Fibroblast of skin of scalp (primary cell): Measurements from ENCODE around the gene ACOD1.
"Not testable (repeated sequence)": the region's sequence is repeated elsewhere in the genome, so short reads cannot be mapped to it uniquely, and the experiment has no call there.

Source experiments
- DNase-seq: peaks from one replicate; pipeline ENCODE4 v3.0.0-alpha.2; 2013

Gene ACOD1

DNA sequence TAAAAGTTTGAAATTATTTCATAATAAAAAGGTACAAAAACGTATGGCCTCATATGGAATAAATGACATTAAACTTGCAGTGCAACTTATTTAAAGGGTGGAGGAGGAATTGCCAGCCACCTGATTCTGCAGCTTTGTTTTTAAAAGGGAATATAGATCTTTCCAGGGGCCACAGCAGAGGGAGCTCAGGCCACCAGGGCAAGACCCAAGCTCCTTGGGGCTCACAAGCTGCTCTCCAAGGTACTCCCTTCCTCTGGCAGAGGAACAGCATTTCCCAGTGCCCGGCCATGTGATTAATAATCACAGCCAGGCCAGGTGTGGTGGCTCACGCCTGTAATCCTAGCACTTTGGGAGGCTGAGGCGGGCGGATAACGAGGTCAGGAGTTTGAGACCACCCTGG lies 6.2 kb downstream of the ACOD1 start:
- no peak for DNase-seq

DNA sequence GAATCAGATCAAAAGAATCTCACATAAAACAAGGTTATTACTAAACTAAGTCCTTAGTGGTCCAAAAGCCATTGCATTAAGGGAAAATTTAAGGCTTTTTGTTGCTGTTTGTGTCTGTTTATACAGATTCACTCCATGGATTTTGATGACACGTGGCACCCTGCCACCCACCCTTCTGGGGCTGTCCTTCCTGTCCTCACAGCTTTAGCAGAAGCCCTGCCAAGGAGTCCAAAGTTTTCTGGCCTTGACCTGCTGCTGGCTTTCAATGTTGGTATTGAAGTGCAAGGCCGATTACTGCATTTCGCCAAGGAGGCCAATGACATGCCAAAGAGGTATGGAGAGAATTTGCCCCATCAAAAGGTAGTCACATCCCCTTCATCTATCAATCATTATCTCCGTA lies 6.9 kb downstream of the ACOD1 start:
- DNase-seq, result no peak

DNA sequence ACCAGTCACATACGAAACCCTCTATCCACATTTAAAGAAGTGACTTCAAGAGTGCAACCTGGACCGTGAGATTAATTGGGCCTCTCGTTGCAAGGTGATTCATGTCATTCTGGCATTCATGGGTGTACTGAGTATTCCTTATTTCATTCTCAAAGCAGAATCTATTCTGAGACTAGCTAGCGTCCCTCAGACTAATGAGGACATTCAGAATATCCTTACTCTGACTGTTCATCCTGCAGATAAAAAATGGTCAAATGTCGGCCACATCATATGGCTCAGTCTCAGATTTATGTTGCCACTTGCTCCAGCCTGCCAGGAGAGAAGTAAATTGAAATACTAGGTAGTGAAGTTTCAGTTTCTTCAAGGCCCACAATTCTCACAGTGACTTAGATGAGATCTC lies 7.3 kb downstream of the ACOD1 start:
- DNase-seq, result no peak

DNA sequence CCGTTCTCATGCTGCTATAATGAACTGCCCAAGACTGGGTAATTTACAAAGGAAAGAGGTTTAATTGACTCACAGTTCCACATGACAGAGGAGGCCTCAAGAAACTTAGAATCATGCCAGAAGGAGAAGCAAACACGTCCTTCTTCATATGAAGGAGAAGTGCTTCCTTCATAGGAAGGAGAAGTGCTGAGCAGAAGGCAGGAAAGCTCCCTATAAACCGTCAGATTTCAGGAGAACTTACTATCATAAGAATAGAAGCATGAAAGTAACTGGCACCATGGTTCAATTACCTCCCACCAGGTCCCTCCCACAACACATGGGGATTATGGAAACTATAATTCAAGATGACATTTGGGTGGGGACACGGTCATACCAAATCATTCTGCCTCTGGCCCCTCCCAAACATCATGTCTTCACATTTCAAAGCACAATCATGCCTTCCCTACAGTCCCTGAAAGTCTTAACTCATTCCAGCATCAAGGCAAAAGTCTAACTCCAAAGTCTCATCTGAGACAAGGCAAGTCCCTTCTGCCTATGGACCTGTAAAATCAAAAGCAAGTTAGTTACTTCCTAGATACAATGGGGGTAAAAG lies 10.6 kb downstream of the ACOD1 start:
- no peak for DNase-seq

DNA sequence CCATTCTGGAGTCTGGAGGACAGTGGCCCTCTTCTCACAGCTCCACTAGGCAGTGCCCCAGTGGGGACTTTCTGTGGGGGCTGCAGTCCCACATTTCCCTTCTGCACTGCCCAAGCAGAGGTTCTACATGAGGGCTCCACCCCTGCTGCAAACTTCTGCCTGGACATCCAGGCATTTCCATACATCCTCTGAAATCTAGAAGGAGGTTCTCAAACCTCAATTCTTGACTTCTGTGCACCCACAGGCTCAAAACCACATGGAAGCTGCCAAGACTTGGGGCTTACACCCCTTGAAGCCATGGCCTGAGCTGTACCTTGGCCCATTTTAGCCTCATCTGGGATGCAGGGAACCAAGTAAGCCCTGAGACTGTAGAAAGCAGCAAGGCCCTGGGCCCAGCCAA lies 11.4 kb downstream of the ACOD1 start:
- DNase-seq, result not testable (repeated sequence)

DNA sequence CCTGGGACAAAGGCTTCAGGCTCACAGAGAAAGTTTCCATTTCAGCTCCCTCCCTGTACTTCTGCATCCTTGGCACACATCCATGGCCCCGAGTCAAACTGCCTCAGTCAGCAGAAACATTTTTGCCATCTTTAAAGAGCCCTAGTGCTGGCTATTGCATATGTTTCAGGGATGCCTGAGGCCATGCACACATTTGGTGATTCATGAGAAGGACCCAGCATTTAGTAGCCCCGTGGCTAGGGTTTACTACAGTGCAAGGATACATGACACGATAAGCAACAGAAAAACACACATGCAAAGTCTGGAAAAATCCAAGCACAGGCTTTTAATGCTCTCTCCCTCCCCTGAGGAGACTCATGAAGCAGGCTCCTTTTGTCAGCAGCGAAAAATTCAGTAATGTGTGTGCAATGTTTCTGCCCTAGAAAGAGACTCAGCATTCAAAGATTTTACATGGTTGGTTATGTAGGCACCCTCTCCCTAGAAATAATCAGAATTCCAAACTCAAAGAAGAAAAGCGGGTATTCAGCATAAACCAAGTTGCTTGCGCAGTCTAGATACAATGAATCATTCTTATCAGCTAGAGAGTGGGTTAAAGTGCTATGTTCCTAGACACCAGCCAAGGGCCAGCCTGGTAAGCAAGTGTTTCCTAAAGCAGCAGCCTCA lies 17.6 kb downstream of the ACOD1 start:
- peak; percentile 79 for DNase-seq

DNA sequence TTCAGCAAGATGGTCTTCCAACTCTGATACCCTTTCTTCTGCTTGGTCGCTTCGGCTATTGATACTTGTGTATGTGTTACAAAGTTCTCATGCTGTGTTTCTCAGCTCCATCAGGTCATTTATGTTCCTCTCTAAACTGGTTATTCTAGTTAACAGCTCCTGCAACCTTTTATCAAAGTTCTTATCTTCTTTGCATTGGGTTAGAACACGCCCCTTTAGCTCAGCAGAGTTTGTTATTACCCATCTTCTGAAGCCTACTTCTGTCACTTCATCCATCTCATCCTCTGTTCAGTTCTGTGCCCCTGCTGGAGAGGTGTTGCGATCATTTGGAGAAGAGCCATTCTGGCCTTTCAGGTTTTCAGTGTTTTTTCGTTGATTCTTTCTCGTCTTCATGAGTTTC lies 18.7 kb downstream of the ACOD1 start:
- no peak for DNase-seq

DNA sequence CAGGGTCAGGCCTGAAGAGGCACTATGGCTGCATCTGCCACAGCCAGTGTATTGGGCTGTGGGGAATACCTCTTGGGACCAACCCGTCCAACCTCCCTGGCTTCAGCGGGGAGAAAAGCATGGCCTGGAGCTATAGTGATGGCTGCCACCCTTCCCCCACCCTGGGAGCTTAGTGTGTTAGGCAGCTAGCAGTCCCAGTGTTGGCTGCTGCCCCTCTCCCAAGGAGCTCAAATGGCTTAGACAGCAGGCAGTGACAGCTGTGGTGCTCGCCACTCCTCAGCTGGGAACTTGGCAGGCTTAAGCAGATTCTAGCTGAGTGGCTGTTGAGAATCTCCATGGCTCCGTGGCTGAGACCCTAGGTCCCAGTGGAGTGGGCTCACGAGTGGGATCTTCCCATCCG lies 19.7 kb downstream of the ACOD1 start:
- no peak for DNase-seq

DNA sequence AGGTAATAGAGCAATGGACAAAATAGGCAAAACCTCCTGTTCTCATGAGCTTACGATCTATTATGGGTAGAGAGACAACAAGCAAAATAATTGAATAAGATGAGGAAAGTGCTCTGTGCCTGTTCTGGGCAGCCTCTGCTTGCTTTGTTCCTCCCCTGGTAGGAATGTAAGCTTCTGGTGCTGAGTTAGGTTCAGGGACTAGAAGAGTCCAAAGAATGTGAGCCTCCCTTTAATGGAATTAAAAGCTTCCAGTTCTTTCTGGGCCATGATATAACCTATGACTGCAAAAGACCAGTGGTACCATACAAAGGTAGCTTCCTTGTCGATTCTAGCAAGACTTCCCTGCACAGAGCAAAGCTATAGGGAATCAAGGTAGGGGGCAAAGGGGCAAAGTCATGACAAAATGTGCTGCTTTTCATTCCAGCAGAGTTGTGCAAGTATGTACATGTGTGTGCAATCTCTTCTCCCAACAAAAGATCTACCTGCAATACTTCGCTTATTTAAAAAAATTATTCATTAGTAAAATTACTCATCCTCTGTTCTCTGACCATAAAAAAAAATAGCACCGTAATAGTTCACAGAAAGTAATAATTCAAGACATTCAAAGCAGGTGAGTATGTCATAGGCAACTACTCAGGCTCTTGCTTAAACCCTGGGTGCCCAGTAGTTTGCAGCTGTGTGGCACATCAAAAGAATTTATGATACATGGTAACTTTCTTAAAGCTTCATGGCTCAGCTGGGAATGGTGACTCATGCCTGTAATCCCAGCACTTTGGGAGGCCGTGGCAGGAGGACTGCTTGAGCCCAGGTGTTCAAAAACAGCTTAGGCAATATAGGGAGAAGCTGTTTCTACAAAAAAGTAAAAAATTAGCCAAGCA lies 21.4 kb downstream of the ACOD1 start:
- DNase-seq, result no peak

DNA sequence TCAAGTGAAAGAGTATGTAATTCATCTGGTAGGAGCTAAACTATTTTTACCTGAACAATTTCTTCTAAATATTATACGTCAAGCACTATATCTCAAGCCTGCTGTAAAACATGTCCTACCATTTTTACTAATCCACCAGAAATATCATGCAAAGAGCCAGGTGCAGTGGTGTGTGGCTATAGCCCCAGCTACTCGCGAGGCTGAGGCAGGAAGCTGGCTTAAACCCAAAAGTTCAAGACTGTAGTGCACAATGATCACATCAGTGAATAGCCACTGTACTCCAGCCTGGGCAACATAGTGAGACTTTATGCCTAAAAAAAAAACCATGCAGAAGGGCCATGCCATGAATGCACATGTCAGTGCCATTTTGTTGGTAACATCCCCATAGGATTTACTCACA lies 22.9 kb downstream of the ACOD1 start:
- no peak for DNase-seq

DNA sequence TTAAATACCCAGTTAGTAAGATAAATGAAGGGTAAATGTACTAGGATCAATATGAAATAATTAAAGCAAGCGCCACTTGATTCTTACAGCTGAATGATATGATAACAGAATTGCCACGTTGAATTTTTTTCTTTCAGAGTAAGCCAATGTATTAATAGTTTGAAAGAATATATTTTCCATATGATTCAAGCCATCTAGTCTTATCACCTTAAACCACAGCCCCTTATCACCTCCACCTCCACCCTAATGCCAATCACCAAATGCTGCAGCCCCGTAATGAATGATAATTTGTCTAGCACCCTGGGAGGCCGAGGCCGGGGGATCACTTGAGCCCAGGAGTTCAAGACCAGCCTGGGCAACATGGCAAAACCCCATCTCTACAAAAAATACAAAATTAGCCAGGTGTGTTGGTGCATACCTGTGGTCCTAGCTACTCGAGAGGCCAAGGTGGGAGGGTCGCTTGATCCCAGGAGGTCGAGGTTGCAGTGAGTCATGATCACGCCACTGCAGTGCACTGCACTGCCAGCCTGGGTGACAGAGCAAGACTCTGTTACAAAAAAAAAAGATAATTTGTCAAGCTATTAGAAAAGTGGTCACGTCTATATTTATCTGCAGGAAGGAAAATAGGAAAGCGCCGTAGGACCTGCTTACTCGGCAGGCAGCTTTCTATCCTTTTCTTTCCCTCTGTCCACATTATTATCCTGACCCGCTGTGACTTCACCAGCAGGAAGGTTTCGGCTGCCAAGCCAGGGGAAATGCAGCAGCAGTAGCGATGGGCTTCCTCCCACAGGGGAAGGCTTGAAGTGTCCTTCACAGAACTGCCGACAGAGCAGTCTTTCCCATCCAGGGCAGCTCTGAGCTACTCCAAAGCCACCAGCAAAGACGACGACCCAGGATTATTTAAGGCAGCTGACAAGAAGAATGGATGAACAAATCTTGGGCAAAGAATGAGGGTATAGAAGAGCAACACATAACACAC lies 23.8 kb downstream of the ACOD1 start:
- DNase-seq, result no peak

DNA sequence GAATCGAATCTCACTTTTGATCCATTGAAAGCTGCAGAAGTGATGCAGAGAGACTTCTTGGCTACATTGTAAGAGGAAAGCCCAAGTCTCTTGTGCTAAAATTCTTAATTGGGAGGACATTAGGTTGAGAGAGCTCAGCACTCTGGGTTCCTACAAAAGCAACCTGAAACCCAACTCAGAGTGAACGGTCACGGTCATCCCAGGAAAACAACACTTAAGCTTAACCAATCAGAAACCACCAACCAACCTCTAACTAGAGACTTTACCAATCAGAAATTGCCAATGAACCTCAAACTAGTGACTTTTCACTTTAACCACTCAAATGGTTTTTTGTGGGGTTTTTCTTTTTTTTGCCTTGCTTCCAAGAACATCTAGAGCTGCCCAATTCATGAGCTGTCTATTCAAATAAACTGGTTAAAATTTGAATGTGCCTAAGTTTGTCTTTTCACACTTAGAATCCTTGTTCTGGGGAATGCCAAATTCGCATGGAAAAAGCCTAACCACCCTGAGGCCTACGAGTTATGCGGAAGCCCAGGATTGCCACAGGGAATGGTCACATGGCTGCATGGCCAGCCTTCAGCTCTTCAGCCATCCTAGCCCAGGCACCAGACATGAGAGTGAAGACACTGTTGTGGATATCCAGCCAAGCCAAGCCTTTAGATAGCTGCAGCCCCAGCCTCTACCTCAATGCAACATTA lies 25.8 kb downstream of the ACOD1 start:
- no peak for DNase-seq

DNA sequence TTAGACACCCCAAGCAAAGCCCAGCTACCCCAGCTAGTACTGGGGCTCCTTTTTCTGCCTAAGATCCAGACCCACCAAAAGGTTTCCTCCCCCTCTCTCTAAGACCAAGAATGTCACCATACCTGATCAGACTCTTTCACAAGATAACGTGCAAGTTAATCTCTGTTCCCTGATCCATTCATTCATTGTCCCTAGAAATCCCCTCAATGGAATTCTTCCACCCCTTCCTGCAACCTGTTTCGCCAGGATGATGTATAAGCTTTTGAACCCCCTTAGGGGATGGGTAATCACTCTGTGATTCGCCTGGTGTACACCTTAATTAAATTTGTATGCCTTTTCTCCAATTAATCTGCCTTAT lies 26.3 kb downstream of the ACOD1 start:
- no peak for DNase-seq

DNA sequence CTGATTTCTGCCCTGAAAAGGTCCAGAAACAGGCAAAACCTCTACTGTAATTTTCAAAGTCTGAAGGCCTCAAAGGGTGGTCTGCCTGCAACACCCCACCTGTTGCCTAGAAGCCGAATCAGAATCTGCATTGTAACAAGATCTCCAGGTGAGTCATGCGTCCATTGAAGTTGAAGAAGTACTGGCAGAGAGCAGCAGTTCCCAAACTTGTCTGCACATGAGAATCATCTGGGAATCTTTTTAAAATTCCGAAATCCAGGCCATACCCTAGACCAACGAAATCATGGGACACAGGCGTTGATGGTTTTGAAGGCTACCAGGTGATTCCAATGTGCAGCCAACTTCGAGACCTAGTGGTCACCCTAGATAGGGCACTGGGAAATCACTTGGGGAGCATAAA lies 27.6 kb downstream of the ACOD1 start:
- no peak for DNase-seq

DNA sequence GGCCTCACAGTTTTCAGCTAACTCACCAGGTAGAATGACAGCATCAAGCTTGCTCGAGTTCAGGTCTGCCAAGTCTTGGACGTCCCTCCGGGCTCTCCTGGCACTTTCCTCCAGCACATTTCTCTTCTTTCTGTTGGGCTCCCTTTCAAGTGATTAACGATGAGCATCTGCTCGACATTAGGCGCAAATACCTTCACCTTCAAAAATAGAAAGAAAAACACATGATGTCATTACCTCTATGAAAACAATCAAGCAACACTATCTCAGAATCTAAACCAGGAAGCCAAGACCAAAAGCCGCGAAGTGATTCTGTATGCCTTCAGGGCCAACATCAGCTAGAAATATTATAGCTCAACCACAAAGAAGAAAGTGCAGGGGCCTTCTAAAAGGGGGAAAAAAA lies 28.2 kb downstream of the ACOD1 start:
- peak; percentile 13 for DNase-seq

DNA sequence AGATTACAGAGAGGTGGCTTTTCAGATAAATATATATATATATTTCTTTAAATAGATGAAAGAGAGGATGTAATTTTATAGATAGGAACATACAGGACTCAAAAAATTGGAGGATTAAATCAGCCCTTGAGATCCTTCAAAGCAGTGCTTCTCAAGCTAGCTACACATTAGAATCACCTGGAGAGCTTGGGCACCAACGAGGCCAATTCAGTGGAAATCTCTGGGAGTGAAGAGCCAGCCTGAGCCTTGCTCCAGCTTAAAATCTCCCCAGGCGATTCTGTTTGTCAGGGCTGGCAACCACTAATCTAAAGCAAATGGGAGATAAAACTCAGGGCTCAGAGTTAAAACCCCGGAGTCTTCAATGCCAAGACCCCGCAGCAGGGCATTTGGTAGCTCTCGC lies 28.6 kb downstream of the ACOD1 start:
- no peak for DNase-seq

DNA sequence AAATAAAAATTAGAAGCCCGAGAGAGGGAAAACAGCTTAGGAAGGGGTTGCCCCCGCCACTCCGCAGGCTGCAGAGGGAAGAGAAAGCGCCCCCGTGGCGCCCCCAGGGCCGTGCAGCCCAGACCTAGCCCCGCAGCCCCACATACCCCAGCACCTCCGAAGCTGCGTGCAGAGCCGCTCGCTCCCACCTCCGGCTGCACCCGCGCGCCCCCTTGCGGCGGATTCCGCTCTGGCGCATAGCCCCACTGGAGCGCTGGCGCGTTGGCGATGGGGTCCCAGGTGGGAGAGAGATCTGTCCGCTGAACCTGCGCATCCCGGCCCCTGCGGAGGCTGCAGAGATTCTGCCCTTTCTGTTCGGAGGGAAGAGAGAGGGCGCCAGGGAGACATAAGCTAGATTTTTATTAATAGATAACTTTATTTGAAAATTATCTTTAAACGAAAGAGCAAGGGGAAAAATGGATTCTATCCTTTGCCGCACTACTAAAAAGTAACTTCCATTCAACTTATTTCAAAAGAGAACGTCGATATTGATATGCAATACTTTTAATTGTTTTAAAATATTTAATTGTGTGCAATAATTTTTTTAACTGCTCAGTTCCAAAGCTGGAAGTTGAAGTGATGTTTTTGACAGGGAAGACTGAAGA lies 31.9 kb downstream of the ACOD1 start:
- peak; percentile 51 for DNase-seq

DNA sequence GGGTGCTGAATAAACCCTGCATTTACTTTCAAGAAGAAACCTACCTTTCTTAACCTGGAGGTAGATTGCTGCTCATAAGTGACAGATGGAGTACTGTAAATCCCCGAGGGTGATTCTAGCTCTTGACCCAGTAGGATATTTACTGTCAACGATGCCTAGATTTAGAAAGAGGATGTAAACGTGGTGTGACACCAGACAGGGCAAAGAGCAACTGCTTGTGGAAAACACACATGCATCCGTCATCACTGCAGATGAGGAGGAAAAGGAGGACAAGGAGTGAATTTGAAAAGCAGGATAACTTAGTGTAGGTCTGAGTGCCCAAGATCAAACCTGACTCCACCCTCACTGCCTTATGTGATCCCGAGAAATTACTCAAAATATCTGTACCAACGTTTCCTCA lies 33.8 kb downstream of the ACOD1 start:
- no peak for DNase-seq

DNA sequence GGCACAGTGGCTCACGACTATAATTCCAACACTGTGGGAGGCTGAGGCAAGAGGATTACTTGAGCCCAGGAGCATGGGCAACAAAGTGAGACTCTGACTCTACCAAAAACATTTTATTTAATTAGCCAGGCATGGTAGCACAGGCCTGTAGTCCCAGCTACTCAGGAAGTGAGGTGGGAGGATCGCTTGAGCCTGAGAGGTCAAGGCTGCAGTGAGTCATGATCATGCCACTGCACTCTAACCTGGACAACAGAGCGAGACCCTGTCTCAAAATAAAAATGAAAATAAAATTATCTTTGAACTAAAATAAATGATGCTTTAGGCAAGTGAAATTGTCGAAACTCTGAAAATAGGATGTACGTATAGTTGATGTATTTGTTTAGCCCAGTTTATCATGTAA lies 35.4 kb downstream of the ACOD1 start:
- no peak for DNase-seq

DNA sequence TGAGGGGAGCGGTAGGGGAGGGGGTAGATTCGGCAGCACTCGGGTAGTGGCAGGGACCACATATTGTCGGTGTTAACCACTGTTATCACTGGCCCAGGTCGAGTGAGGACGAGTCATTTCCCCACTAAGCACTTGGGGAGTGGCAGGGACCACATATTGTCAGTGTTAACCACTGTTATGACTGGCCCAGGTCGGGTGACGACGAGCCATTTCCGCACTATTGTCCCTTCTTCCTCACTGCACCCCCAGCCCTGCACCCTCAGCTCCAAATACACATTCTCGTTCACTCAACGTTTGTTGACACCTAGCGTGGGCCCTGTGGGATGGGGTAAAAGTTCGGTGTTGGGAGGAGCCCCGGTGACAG lies 43.1 kb downstream of the ACOD1 start:
- DNase-seq, result peak; percentile 7

DNA sequence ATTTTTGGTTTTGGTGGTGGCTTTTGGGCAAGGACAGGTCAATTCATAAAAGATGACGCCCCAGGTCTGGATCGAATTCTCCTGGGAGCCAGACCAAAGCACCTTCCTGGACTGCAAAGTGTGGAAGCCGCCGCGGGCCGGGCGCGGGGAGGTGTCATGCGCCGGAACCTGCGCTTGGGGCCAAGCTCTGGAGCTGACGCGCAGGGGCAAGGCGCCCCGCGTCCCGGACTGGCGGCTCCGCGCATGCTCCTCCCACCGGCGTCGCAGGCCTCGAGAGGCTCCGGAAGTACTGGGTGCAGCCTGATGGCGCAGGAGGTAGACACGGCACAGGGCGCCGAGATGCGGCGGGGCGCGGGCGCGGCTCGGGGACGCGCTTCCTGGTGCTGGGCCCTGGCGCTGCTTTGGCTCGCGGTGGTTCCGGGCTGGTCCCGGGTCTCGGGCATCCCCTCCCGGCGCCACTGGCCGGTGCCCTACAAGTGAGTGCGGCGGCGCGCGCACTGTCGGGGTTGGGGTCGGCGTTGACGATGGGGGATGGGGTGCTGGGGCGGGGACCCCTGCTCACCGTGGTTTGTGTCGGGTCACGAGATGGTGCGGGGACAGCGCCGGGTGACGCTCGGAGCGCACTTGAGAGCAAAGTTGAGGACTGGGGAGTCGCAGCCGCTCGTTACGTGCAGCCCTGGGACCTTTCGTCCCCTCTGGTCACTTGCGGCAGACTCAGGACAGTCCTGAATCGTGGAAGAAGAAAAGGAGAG lies 43.7 kb downstream of the ACOD1 start, which contains the start of gene CLN5:
CLN5 (plus strand) TSS at position 286 of the 752 bp plus-strand sequence; CDS start at position 304, 18 bp downstream.
- DNase-seq, result peak; percentile 93
